LHCN-M2 (cell line): ENCODE measurements around the gene MAN1A2. TPM values are rescaled to one million over a fixed set of nuclear protein-coding genes. Genes with fewer than 3 reads are reported as not detected.
A peak's percentile ranks its signal among the peaks of the same experiment; 100 is the strongest.
"Not testable (repeated sequence)": the region's sequence is repeated elsewhere in the genome, so short reads cannot be mapped to it uniquely, and the experiment has no call there.

Source experiments
- DNase-seq: peaks from one replicate; pipeline ENCODE4 v3.0.0-alpha.2; 2012; ENCODE audit warnings: low read depth
- total RNA-seq: library from RNA; depleted of rRNA; stranded (reverse); fragments of >200 nt; gene quantifications from 2 replicates; pipeline ENCODE4 v1.2.3, GENCODE V29; 2014

MAN1A2 gene
- total RNA-seq, 1 experiment from 2014 or later: 26.8 TPM

- DNase-seq: no peak
Measured at GRCh38 chr1:117396636-117397035, 29.4 kb downstream of the MAN1A2 start.

- no peak for DNase-seq
Measured at GRCh38 chr1:117398957-117399356, 31.7 kb downstream of the MAN1A2 start.

- DNase-seq: no peak
Measured at GRCh38 chr1:117401761-117402160, 34.5 kb downstream of the MAN1A2 start.

- DNase-seq: no peak
Measured at GRCh38 chr1:117403597-117403996, 36.3 kb downstream of the MAN1A2 start.

- DNase-seq: no peak
Measured at GRCh38 chr1:117405042-117405441, 37.8 kb downstream of the MAN1A2 start.

GRCh38 chr1:117412472-117412871 is 45.2 kb downstream of the MAN1A2 start:
- no peak for DNase-seq

GRCh38 chr1:117413412-117413811 is 46.2 kb downstream of the MAN1A2 start:
- no peak for DNase-seq

- no peak for DNase-seq
Measured at GRCh38 chr1:117414943-117415342, 47.7 kb downstream of the MAN1A2 start.

GRCh38 chr1:117416004-117416403 is 48.8 kb downstream of the MAN1A2 start:
- no peak for DNase-seq

- DNase-seq: no peak
Measured at GRCh38 chr1:117416546-117417125, 49.4 kb downstream of the MAN1A2 start.

GRCh38 chr1:117425050-117425734 is 57.9 kb downstream of the MAN1A2 start:
- no peak for DNase-seq

- no peak for DNase-seq
Measured at GRCh38 chr1:117427297-117427696, 60.0 kb downstream of the MAN1A2 start.

- DNase-seq: no peak
Measured at GRCh38 chr1:117433943-117434342, 66.7 kb downstream of the MAN1A2 start.

GRCh38 chr1:117436513-117436912 is 69.3 kb downstream of the MAN1A2 start:
- no peak for DNase-seq

GRCh38 chr1:117447661-117448060 is 80.4 kb downstream of the MAN1A2 start:
- DNase-seq: peak; percentile 5

GRCh38 chr1:117452216-117452615 is 85.0 kb downstream of the MAN1A2 start:
- DNase-seq: no peak

GRCh38 chr1:117453958-117454357 is 86.7 kb downstream of the MAN1A2 start:
- no peak for DNase-seq

- not testable (repeated sequence) for DNase-seq
Measured at GRCh38 chr1:117458410-117458809, 91.2 kb downstream of the MAN1A2 start.

- DNase-seq: peak; percentile 26
Measured at GRCh38 chr1:117466761-117467160, 99.5 kb downstream of the MAN1A2 start.

GRCh38 chr1:117467336-117467735 is 100.1 kb downstream of the MAN1A2 start:
- DNase-seq: peak; percentile 5

GRCh38 chr1:117473063-117473462 is 105.8 kb downstream of the MAN1A2 start:
- no peak for DNase-seq

- DNase-seq: not testable (repeated sequence)
Measured at GRCh38 chr1:117475495-117475894, 108.2 kb downstream of the MAN1A2 start.

- no peak for DNase-seq
Measured at GRCh38 chr1:117479086-117479485, 111.8 kb downstream of the MAN1A2 start.
